Upper lobe of left lung (tissue), 4 donors: ENCODE results near the gene ACP4.

Source experiments
- POLR2A ChIP-seq, 4 donors: fragments of 450-650 bp; IDR thresholded peaks; one replicate each; pipeline ENCODE4 v1.5.1; 2016 to 2017; ENCODE audit warnings: antibody characterized with exemption in 4 of 4, mild to moderate bottlenecking in 2 of 4
- POLR2AphosphoS5 ChIP-seq, 2 donors: sonication (generic); formaldehyde crosslinking; IDR thresholded peaks; one replicate each; pipeline ENCODE4 v1.5.1; 2017; ENCODE audit warnings: antibody characterized with exemption in 2 of 2
- TF ChIP-seq, protein P1 (sequence below), 6 experiments: fragments of 450-650 bp in 4 of 6; fragments of 200-600 bp in 2 of 6; sonication (generic) in 2 of 6; IDR thresholded peaks; one replicate each; pipeline ENCODE4 v1.5.1; 2016 to 2019; ENCODE audit warnings: antibody characterized with exemption in 6 of 6

- TF ChIP-seq, protein P1, sequence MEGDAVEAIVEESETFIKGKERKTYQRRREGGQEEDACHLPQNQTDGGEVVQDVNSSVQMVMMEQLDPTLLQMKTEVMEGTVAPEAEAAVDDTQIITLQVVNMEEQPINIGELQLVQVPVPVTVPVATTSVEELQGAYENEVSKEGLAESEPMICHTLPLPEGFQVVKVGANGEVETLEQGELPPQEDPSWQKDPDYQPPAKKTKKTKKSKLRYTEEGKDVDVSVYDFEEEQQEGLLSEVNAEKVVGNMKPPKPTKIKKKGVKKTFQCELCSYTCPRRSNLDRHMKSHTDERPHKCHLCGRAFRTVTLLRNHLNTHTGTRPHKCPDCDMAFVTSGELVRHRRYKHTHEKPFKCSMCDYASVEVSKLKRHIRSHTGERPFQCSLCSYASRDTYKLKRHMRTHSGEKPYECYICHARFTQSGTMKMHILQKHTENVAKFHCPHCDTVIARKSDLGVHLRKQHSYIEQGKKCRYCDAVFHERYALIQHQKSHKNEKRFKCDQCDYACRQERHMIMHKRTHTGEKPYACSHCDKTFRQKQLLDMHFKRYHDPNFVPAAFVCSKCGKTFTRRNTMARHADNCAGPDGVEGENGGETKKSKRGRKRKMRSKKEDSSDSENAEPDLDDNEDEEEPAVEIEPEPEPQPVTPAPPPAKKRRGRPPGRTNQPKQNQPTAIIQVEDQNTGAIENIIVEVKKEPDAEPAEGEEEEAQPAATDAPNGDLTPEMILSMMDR (IDR thresholded peaks at IDR 0.05) = no peak
- TF ChIP-seq POLR2AphosphoS5 (IDR thresholded peaks at IDR 0.05) (no peak), POLR2A (IDR thresholded peaks at IDR 0.05) (no peak)
These were observed 17.7 kb upstream of the ACP4 start for GRCh38 chr19:50772476-50772875.
